ENCODE data around the gene BRSK2.

The BRSK2 gene

DNA sequence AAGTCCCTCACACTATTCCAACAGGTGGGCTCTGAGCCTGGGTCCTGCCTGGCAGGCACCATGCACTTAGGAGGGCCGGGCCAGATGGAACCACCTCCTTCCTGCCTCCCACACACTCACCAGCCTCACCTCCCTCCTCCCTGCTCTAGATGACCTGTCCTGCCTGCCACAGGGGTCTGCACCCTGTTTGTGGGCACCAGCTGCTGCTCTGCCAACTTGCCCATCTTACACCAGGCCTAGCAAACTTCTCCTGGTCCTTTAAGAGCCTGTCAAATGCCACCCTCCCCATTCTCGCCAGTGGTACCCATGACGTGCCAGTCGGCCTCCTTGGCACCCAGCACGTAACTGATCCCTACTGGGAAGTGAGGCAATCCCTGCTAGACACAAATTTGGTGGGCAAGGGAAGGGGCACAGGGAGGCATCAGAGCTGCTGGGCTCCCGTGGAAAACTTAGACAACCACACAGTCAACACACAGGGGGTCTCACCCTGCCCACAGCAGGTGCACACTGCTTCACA lies 93.8 kb downstream of the BRSK2 start:
- DNase-seq (ENCODE audit: low read depth) = no peak

DNA sequence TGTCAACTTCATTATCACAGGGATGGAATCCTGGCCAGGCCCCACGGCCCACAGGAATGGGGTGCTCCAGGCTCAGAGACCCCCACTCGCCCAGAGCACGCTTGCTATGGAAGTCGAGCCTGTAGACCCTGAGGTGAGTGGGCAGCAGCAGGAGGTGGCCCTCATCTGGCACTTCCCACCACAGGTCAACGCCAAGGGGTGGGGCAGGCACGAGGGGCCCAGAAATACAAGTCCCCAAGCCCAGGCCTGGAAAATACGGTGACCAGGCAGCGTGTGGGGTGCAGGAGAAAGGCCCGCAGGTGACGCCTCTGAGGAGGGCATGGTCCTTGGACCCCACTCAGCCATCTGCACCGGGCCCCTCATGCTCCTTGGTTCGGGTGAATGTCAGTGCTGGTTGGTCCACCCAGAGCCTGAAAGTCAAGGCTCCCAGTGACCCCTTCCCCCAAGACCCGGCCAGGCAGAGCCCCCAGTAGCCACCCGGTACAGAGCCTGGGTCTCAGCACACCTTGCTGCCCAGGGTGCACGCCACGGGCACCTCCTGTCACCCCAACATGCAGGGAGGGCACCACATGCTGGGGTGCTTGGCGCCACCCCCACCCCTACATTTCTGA lies 94.4 kb downstream of the BRSK2 start:
- no peak for DNase-seq (ENCODE audit: low read depth)

DNA sequence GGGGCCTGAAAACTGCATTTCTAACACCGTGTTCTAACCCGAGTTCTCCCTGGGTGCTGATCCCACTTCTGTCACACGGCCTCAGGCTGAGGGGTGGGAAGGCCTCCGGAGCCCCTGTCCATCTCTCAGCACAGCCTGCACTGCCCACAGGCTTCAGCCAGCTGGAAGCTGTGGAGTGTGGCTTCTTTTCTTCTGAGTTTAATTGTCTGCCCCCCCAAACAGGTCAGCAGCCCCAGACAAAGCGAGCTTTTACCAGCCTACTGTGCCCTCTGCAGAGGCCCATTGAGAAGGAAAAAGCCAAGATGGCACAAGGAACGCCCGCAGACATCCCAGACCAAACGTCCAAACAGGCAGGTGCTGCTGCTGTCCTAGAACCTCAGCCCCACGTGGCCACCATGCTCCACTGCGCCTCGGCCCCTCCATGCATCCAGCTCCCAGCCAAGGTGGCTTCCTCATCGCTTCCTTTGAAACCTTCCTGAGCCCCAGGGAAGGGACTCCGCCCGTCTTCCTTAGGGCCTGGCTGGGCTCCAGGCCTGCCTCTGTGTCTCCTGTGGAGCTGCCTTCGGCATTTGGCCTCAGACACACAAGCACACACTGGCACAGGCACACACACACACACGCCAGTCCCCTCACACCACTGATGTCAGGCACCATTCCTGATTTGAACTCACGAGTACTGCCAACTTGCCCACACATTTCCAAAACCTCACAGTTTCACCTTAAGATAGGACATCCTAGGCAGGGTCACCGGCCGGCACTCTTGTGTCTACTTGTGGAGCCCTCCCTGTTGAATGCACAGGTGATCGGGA lies 95.2 kb downstream of the BRSK2 start:
- no peak for DNase-seq (ENCODE audit: low read depth)

DNA sequence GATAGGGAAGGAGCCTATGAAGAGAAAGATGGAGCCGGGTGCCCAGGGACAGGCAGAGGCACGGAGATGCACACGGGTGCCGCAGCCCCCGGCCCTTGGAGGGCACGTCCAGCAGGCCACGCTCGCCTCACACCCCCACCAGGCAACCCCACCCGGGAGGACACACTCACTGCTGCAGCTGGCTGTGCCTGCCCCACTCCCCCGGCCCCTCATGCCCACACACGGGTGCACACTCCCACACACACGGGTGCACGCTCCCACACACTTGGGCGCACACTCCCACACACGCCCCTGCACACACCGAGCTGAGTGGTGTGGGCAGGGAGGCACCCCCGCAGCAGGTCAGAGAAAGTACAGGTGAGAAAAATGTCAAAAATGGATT lies 95.8 kb downstream of the BRSK2 start:
- DNase-seq (ENCODE audit: low read depth) = no peak

DNA sequence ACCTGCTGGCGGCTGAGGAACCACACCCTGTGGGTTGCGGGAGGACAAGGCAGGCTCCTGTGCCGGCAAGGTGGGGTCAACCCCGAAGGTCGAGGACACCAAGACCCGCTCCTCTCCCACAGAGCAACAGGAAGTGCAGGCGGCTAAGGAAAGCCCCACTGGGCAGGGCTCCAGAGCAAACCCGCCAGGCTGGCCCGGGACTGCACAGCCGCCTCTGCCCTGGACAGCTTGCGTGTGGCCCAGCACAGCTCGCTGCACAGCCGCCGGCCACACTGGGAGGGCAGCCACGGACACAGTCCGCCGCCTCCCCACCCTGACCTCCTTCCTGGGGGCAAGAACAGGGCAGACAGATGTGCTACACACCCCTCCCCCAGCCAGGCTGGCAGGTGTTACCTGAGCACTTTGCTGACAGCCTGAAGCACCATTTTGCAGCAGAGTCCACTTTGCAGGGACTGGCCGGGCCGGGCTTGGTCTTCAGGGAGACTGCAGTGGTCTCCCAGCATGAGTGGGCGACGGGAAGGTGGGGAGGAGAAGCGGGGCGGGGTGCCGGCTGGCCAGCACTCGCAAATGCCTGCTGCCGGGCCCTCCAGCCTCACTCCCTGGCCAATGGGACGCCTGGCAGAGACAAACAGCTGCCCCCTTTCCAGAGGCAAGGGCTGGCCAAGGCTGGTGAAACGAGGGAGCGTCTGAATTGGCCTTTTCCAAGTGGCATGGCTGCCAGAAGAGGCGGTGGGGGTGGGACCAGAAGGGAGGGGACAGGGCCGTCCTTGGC lies 96.5 kb downstream of the BRSK2 start, which contains the start of gene MOB2:
Gene MOB2, minus strand, starts transcription at position 726 of the 772 bp plus-strand sequence. Its CDS starts 223 bp downstream, at position 503.
- no peak for DNase-seq (ENCODE audit: low read depth)

DNA sequence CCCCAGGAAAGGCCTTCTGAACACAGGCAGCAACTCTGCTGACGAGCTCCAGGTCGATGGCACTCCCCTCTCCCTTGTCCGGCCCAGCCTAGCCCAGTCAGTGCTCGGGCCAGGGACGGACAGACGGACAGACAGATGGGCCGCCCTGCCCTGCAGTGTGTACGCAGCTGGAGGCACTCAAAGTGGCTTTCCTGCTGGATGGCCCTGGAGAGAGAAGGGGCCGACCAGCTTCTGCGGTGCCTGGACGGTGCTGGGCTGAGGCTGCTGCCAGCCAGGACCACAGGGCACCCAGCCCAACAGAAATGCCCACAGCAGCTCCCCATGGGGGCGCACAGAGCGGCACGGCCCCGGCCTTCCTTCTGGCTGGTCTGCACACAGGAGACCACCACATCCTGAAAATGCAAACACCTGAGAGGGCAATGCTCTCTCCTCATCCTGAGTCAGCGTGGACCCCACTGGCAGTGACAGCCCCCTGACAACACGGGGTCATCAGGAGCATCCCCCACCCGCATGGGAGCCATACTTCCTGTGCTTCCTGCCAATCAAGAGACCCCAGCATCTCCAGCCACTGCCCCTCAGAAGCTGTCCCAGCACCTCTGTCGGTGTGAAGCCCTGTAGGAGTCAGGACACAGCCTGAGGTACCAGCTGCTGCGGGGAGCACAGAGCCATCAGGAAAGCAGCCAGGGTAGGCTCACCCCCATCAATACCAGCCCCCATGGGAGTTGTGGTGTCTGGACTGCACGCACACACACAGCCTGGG lies 97.5 kb downstream of the BRSK2 start:
- DNase-seq (ENCODE audit: low read depth) = no peak

DNA sequence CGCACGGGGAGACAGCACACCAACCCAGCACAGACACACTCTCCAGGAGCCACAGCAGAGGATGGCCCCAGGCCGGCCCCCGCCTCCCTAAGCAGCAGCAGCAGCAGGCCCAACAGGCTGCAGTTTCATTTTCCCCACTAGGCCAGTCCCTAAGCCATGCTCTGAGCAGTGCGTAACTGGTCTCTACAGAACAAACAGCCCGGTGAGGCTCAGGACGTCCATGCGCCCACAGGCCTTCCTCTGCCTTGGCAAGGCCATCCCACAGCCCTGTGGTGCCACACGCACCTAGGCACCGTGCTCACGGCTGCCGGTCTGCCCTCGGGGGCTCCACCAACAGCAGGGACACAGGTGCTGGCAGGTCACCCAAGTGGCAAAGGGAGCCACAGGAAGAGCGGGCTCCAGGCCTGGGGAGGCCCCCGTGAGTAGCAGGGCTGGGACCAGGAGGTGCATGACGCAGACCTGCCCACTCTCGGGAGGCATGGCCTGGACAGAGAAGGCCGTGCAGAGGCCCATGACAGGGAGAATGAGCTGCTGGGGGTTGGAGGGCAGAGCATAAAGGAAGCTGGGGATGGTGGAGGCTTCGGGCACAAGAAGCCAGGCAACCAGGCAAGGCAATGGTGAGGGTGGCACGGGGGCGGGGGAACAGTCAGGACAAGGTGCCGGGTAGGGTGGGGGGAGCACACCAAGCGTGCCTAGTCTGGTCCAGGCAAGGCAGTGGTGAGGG lies 98.3 kb downstream of the BRSK2 start:
- DNase-seq (ENCODE audit: low read depth) = no peak

DNA sequence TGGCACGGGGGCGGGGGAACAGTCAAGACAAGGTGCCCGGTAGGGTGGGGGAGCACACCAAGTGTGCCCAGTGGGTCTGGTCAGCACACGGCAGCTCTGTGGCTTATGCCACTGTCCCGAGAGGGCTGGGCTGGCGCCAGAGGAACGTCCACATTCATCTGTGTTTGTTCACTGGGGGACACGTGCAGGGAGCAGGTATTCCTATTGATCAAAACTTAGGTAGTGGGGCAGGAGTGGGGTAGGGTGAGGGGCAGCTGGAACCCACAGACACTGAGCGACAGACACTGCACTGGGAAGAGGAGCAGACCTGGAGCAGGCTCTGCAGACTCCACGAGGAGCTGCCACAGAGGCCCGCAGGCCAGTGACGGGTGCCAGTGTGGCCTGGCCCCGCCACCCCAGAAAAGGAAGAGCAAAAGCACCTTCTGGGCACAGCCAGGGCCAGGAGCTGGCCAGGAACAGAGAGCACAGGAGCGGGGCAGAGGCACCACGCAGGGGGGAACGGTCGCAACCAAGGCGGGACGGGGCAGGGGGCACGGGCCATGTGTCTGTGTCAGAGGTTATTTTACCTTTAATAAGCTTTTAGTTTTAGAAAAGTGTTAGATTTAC lies 98.9 kb downstream of the BRSK2 start:
- DNase-seq (ENCODE audit: low read depth) = no peak

DNA sequence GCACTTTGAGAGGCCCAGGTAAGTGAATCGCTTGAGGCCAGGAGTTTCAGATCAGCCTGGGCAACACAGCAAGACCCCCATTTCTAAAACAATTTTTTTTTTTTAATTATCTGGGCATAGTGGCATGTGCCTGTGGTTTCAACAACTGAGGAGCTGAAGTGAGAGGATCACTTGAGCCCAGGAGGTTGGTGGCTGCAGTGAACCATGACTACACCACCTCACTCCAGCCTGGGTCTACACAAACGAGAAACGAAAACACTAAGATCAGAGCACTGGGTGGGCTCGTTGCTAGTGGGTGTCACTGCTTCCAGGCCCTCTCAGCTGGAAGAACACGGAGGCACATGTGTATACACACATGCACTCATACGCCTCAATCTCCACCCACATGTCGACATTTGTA lies 100.9 kb downstream of the BRSK2 start:
- DNase-seq (ENCODE audit: low read depth) = no peak

DNA sequence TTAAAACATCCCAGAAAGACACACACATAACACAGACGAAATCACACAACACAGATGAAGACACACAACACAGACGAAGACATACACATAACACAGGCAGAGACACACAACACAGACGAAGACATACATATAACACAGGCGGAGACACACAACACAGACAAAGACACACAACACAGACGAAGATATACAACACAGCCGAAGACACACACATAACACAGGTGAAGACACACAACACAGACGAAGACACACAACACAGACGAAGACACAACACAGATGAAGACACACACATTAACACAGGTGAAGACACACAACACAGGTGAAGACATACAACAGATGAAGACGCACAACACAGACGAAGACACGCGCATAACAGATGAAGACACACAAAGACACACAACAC lies 101.6 kb downstream of the BRSK2 start:
- no peak for DNase-seq (ENCODE audit: low read depth)

DNA sequence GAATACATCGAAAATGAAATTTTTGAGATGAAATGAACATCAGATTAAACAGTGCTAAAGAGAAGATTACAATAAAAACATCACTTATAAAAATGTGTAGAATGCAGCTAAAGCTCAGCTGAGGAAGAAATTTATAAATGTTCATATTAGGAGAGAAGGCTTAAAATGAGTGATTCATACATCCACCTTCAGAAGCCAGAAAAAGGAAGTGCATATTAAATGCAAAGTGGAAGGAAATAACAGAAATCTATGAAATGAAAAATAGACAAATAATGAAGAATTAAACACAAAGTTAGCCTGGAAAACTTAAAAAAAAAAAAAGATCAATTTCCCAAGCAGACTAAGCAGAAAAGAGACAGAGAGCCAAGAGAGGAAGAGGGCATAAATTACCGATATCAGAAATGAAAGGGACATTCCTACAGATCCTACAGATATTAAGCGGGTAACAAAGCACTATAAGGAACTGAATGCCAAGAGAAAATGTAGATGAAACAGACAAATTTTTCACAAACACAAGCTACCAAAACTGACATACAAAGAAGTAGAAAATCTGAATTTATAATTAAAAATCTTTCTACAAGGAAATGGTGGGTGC lies 104.0 kb downstream of the BRSK2 start:
- DNase-seq (ENCODE audit: low read depth) = no peak

DNA sequence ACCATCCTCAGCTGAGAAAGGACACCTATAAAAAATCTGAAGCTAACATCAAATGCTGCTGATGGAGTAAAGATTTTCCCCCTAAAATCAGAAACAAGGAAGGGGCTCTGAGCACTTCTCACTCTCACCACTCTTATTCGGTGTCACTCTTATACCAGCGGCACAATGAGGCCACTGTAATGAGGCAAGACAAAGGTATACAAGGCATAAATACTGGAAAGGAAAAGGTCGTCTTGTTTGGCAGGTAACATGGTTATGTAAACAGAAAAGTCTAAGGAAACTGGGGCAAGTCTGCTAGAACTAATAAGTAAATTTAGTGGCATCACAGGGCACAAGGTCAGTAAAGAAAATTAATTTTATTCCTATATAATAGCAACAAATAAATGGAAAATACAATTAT lies 104.9 kb downstream of the BRSK2 start:
- no peak for DNase-seq (ENCODE audit: low read depth)

DNA sequence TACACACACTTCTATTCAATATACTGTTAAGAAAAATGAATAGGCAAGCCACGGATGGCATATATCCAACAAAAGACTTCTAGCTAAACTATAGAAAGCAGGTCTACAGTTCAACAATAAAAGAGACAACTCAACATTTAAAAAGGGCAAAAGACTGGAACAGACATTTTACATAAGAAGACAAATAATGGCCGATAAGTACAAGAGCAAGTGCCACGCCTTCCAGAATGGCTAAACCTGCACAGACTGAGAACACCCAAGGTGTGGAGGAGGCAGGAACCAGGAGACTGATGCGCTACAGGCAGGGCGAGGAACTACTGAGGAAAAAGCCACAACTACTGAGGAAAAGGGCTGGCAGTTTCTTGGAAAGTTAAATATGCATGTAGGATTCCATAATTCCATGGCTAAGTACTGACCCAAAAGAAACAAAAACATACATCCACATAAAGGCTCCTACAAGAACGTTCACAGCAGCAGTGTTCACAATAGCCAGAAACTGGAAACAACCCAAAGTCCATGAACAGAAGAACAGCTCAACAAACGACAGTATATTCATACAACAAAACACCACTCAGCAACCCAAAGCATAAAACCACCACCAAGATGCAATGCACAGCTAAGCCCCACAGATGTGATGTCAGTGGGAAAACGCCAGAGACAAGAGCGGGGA lies 106.5 kb downstream of the BRSK2 start:
- DNase-seq (ENCODE audit: low read depth) = no peak

DNA sequence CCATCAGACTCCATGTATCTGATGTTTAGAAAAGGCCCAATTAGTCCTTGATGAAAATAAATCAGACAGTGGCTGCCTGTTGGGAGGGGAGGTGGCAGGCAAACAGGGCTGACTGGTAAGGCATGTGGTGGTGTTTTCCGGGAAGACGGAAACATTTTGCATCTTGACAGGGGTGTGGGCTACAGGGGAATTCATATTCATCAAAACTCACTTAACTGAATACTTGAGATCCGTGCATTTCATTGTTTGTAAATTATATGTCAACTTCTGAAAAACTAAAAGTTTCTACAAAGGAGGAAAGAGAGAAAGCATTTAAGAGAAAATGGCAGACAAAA lies 107.0 kb downstream of the BRSK2 start:
- no peak for DNase-seq (ENCODE audit: low read depth)

DNA sequence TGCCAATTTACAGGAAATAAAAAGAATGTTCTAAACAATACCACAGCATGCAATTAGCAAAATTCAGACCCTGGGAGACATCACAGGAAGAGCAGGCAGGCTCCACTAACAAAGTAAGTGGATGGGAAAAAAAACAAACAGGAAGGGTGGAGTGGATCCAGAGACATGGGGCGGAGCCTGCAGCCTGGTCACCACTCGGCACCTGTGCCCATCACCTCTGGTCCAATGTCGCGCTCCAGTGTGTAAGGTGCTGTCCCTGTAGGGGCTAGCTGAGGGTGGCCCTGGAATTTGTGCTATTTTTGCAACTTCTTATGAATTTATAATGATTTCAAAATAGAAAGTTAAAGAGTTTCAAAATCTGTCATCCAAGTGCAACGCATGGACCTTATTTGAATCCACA lies 107.9 kb downstream of the BRSK2 start:
- no peak for DNase-seq (ENCODE audit: low read depth)

DNA sequence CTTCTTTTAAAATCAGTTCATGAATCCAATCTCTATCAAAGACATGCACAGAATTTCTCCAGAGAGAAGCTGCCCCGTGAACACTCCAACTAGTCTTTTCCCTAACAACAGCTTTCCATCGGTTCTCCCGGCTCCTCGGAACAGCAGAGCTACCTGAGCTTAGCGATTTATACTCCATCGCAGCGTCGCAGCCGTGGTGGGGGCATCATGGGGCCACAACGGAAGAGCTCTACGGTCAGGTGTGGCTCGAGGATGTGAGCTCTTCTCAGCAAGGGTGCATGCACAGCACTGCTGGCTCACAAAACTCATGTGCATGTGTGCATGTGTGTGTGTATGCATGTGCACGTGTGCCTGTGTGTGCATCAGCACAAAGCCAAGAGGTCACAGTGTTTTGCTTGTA lies 108.5 kb downstream of the BRSK2 start:
- DNase-seq (ENCODE audit: low read depth) = no peak

DNA sequence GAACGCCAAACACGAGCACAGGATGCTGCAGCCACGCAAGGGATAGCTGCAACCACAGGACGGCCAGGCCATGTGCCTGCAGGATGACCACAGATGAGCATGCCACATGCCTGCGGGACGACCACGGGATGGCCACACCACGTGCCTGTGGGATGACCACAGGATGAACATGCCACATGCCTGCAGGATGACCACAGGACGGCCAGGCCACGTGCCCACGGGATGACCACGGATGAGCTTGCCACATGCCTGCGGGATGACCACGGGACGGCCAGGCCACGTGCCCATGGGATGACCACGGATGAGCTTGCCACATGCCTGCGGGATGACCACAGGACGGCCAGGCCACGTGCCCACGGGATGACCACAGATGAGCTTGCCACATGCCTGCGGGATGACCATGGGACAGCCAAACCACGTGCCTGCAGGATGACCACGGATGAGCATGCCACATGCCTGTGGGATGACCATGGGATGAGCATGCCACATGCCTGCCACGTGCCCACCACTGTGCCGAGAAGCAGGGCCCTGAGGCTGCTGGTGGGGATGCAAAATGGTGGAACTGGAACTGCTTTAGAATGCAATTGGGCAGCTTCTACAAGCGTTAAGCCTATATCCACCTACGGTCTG lies 109.6 kb downstream of the BRSK2 start:
- no peak for DNase-seq (ENCODE audit: low read depth)

DNA sequence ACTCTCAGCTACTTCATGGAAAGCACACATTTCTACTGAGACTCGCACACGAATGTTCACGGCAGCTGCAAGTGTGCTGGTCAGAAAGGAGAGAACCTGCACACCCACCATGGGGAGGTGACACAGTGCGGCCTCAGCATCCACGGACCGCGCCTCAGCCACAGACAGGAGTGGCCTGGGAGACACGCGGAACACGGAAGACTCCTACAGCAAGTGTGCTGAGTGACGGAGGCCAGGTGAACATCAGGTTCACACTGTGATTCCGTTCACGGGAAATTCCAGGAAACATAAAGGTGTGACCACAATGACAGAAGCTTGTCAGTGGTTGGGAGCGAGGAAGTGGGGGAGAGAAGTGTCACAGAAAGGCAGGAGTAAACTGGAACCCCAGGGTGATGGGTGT lies 110.2 kb downstream of the BRSK2 start:
- no peak for DNase-seq (ENCODE audit: low read depth)

Data from activated T-cell treated with anti-CD3 and anti-CD28 coated beads for 48 hours (primary cell).